Lung (tissue), 12 donors: ENCODE results near the gene IFIT1. TPM values are rescaled to one million over a fixed set of nuclear protein-coding genes. Genes with fewer than 3 reads are reported as not detected.
A peak's percentile ranks its signal among the peaks of the same experiment; 100 is the strongest.

Source experiments
- ATAC-seq: fragments of 200-7000 bp; cut with Tn5 transposase; one replicate; pipeline ENCODE4 v1.9.1; 2020; ENCODE audit warnings: moderate number of reproducible peaks; ENCODE audit not compliant: insufficient read depth, low FRiP score
- DNase-seq, 3 donors: peaks; one replicate each; pipeline ENCODE4 v3.0.0-alpha.2; 2013 to 2017
- H3K27ac ChIP-seq, 2 donors: one replicate each; pipeline ENCODE4 v1.5.1; 2013; ENCODE audit warnings: mild to moderate bottlenecking in 2 of 2, moderate library complexity in 2 of 2, control low read depth in 1 of 2, inconsistent platforms in 1 of 2, low read depth in 1 of 2, low read length in 1 of 2
- H3K27me3 ChIP-seq, 3 donors: one replicate each; pipeline ENCODE4 v1.5.1; 2013; ENCODE audit warnings: low read length in 2 of 3; ENCODE audit not compliant: control insufficient read depth in 3 of 3, insufficient read depth in 3 of 3
- H3K36me3 ChIP-seq, 4 donors: one replicate each; pipeline ENCODE4 v1.5.1; 2013; ENCODE audit warnings: low read length in 4 of 4, mild to moderate bottlenecking in 1 of 4, moderate library complexity in 1 of 4; ENCODE audit not compliant: control insufficient read depth in 4 of 4, insufficient read depth in 4 of 4
- H3K4me1 ChIP-seq, 5 donors: one replicate each; pipeline ENCODE4 v1.5.1; 2013; ENCODE audit warnings: low read length in 5 of 5, mild to moderate bottlenecking in 2 of 5, moderate library complexity in 1 of 5; ENCODE audit not compliant: control insufficient read depth in 5 of 5, insufficient read depth in 5 of 5
- H3K4me3 ChIP-seq: one replicate; pipeline ENCODE4 v1.5.1; 2013; ENCODE audit warnings: mild to moderate bottlenecking, control low read depth, moderate library complexity
- H3K9ac ChIP-seq, 2 donors: one replicate each; pipeline ENCODE4 v1.5.1; 2013; ENCODE audit warnings: low read length in 2 of 2, control low read depth in 1 of 2; ENCODE audit not compliant: insufficient read depth in 1 of 2
- H3K9me3 ChIP-seq, 4 donors: one replicate each; pipeline ENCODE4 v1.5.1; 2013; ENCODE audit warnings: low read length in 3 of 4, mild to moderate bottlenecking in 1 of 4, moderate library complexity in 1 of 4; ENCODE audit not compliant: control insufficient read depth in 4 of 4, insufficient read depth in 3 of 4
- WGBS, 2 donors: extraction: QIAGEN DNeasy Blood & Tissue Kit; methylation state at CpG; one replicate each; pipeline ENCODE4 v1.1.7; 2013; 5-methylcytosine and 5-hydroxymethylcytosine counted together
- polyA plus RNA-seq, 2 donors: library from polyadenylated mRNA; stranded (reverse); fragments of 200-250 nt; gene quantifications; one replicate each; pipeline ENCODE4 v1.2.1, GENCODE V29; 2013
- total RNA-seq, 2 donors: library from RNA; depleted of rRNA in 1 of 2; stranded (reverse); fragments of >200 nt in 1 of 2; gene quantifications; one replicate each; pipeline ENCODE4 v1.2.1, GENCODE V29; 2014 to 2021
- TF ChIP-seq, protein P1 (sequence below): IDR thresholded peaks from 2 replicates; pipeline ENCODE4 v1.5.1; 2012; ENCODE audit warnings: mild to moderate bottlenecking; ENCODE audit errors: control extremely low read depth, extremely low read depth
- donor health status: control.
- donor health status: control.
- donor health status: Bipolar disorder and iron deficiency.
- donor health status: healthy.
- donor health status: DM: yes; HTN: yes; CAD: no.

Gene IFIT1
- total and polyA plus RNA-seq, 4 donors, result 11.1 to 17.7 (median 15.0) TPM

DNA sequence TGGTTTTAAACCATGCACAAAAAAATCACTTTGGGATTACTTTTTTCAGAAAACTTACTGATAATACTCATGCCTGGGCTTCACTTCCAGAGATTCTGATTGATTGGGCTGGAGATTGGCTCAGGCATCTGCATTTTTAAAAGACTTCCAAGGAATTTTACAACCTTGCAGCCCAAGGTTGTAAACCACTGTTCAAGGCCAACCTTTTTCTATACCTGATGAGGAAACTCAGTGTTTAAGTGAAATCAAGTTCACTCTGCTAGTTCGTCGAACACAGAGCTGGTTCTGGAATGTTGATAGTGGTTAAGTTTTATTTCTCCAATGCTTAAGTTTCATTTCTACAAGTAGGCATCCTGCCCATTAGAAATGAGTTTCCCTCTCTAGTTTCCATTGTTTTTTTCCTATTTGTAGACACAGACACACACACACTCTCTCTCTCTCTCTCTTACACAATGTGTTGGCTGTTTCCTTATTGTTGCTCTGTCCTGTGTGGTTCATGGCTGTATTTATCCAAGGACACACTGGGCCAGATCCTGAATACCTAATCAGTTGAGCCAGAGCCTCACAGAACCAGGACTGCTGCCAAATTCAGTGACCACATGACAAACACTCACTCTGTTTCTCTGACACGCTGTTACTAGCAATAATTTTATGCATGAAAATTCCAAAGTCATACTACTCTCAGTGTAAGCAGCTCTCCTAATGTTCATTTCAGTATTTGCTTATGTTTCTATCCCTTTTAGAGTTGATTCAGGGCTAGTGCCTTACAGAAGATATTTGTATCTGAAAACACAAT, 18.3 kb upstream of the IFIT1 start:
- ATAC-seq (peak; percentile 86), DNase-seq (peak; percentile 96 to 100 (median 100))
- 11 to 24% methylated on average over 3 of the region's 3 CpGs for WGBS, 2 donors
- Histone ChIP-seq H3K27ac (peak overlapping the region; percentile 92 to 95), H3K4me3 (no peak overlapping the region), H3K9ac (peak overlapping the region in 1 of 2 donors; percentile 47), H3K36me3 (no peaks in the 10 kb centered on the region), H3K4me1 (peaks cover 6 to 37% (median 18%) of the 10 kb centered on the region in 5 donors), H3K27me3 (no peaks in the 10 kb centered on the region), H3K9me3 (no peaks in the 10 kb centered on the region)
- TF ChIP-seq, protein P1, sequence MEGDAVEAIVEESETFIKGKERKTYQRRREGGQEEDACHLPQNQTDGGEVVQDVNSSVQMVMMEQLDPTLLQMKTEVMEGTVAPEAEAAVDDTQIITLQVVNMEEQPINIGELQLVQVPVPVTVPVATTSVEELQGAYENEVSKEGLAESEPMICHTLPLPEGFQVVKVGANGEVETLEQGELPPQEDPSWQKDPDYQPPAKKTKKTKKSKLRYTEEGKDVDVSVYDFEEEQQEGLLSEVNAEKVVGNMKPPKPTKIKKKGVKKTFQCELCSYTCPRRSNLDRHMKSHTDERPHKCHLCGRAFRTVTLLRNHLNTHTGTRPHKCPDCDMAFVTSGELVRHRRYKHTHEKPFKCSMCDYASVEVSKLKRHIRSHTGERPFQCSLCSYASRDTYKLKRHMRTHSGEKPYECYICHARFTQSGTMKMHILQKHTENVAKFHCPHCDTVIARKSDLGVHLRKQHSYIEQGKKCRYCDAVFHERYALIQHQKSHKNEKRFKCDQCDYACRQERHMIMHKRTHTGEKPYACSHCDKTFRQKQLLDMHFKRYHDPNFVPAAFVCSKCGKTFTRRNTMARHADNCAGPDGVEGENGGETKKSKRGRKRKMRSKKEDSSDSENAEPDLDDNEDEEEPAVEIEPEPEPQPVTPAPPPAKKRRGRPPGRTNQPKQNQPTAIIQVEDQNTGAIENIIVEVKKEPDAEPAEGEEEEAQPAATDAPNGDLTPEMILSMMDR, result no peak

DNA sequence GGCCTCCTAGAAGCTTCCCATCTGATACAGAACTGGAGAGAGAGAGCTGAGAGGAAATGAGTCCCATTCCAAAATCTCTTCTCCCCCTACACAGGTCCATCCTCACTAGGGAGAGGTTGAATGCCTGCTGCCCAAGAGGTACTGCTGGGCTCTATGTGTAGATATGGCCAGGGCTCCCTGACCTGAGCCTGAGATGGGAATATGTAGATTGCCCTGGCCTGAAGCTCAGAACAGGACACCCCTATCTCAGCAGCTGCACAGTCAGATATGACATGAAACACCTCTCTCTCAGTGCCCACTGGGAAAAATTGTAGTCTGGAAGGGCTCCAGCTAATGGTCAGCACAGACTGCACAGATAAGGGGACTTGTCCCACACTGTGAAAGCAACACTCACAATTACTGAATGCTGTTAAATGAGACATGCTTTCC, 17.7 kb upstream of the IFIT1 start:
- H3K36me3 ChIP-seq, result no peaks in the 10 kb centered on the region
- TF ChIP-seq, protein P1, result no peak
- peak overlapping the region; percentile 92 to 95 for H3K27ac ChIP-seq
- no peak overlapping the region for H3K4me3 ChIP-seq
- DNase-seq (peak; percentile 78 to 93 (median 93)), ATAC-seq (no peak)
- H3K9me3 ChIP-seq, result no peaks in the 10 kb centered on the region
- H3K9ac ChIP-seq, result peak overlapping the region in 1 of 2 donors; percentile 61
- peaks cover 3 to 31% (median 17%) of the 10 kb centered on the region in 5 donors for H3K4me1 ChIP-seq
- no peaks in the 10 kb centered on the region for H3K27me3 ChIP-seq

DNA sequence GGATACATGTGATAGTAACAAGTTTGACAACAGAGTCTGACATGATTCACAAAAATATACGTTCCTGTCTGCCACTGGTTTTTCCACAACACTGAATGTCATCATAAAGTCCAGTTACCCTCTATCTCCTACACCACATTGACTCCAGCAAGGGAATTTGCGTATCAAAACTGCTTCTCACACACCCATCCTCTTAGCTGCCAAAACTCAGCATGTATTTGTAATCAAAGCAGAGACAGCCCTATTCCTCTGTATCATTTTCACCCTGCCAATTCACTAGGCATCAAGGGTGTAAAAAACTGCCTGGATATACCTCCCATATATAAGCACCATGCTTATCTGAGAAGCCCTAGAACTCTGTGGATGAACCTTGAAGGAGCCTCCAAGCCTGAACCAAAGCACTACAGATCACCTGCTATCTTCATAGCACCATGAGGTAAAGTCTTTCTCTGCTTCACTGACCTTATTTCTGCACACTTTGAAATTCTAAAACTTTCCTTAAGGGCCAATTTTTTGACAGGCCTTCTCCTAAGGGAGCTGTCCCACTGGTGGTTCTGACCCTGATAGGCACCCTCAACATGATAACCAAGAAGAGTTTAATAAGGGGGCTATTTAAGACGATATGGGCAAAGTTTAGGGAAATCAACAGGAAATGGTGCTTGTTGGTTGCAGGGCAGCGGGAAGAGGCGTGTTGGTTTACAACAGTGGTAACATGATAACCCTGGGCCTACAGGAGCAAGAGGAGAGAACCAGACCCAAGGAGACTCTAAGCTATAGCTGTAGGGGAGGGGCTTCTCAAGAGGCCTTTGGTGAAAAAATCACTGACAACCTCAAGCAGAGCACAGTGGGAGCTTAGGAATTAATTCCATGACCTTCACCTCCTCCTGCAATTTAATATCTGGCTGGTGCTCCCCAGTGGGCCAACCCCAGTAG, 14.5 kb upstream of the IFIT1 start, which contains the start of gene IFIT1B:
Gene IFIT1B (plus strand): TSS at position 352 of the 933 bp plus-strand sequence. CDS start 80 bp downstream, at position 432.
- Histone ChIP-seq H3K4me1 (peaks cover 3 to 27% (median 15%) of the 10 kb centered on the region in 5 donors), H3K27ac (no peak within 1 kb of the TSS), H3K4me3 (no peak within 1 kb of the TSS), H3K9ac (no peak within 1 kb of the TSS), H3K36me3 (no peaks in the 10 kb centered on the region), H3K9me3 (no peaks in the 10 kb centered on the region), H3K27me3 (no peaks in the 10 kb centered on the region)
- WGBS, 2 donors, result 88 to 91% methylated on average over 5 of the region's 5 CpGs
- TF ChIP-seq, protein P1, result no peak
- DNase-seq (no peak), ATAC-seq (no peak)
